ENCODE data around the gene SCAI. TPM values are rescaled to one million over a fixed set of nuclear protein-coding genes. Genes with fewer than 3 reads are reported as not detected.
"Not testable (repeated sequence)": the region's sequence is repeated elsewhere in the genome, so short reads cannot be mapped to it uniquely, and the experiment has no call there.

The SCAI gene
- total RNA-seq, 1 experiment from 2014 or later: 15.5 TPM

DNA sequence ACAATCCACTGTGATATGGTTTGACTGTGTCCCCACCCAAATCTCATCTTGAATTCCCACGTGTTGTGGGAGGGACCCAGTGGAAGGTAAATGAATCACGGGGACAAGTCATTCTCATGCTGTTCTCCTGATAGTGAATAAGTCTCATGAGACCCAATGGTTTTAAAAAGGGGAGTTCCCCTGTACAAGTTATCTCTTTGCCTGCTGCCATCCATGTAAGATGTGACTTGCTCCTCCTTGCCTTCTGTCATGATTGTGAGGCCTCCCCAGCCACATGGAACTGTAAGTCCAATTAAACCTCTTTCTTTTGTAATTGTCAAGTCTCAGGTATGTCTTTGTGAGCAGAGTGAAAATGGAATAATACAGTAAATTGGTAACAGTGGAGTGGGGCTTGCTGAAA lies 62.5 kb downstream of the SCAI start:
- no CpG with 5 or more reads among the region's 2 CpGs for WGBS (ENCODE audit: extremely low coverage, insufficient read length, low lambda C conversion rate)
- H4K5ac ChIP-seq (ENCODE audit: insufficient read length, low read depth, low read length); H3K56ac ChIP-seq (ENCODE audit: insufficient read length, low read depth, low read length); H3K4ac ChIP-seq (ENCODE audit: low read depth, low read length); H3K27ac Mint-ChIP-seq; H3K27ac ChIP-seq (ENCODE audit: insufficient read length, low read depth, low read length); H2BK120ac ChIP-seq (ENCODE audit: low read depth, low read length, poor library complexity, severe bottlenecking); H3K9ac ChIP-seq (ENCODE audit: extremely low read depth, insufficient read length, low read length); H3K23me2 ChIP-seq (ENCODE audit: insufficient read length, low read depth, low read length, poor library complexity, severe bottlenecking); H3K23ac ChIP-seq (ENCODE audit: insufficient read length, low read depth, low read length); H3K4me2 ChIP-seq (ENCODE audit: insufficient read depth, insufficient read length, low read length); H4K8ac ChIP-seq (replicated peaks; ENCODE audit: insufficient read length, low read depth, low read length); H2AFZ ChIP-seq (ENCODE audit: low read length); H3K79me1 ChIP-seq (ENCODE audit: insufficient read depth, low read depth, low read length, poor library complexity, severe bottlenecking); H4K91ac ChIP-seq (ENCODE audit: insufficient read length, low read depth, low read length); H4K20me1 ChIP-seq (ENCODE audit: control insufficient read depth, insufficient read depth, insufficient read length); H3T11ph ChIP-seq (ENCODE audit: low read length); DNase-seq; H3K14ac ChIP-seq (ENCODE audit: insufficient read depth, low read length); H3K27me3 ChIP-seq (ENCODE audit: insufficient read depth, low read length); H3K4me1 Mint-ChIP-seq; H3K18ac ChIP-seq (ENCODE audit: insufficient read length, low read depth, low read length); H3K4me1 ChIP-seq (ENCODE audit: insufficient read depth, low read length); H3K4me3 Mint-ChIP-seq; H2AK5ac ChIP-seq (ENCODE audit: insufficient read length, low read length); H2BK15ac ChIP-seq (ENCODE audit: low read depth, low read length); H3K79me2 ChIP-seq (ENCODE audit: insufficient read depth, low read length); H2BK5ac ChIP-seq (ENCODE audit: insufficient read length, low read length); H2BK20ac ChIP-seq (ENCODE audit: low read depth, low read length, poor library complexity, severe bottlenecking); H3K27me3 Mint-ChIP-seq (ENCODE audit: low read depth); H2BK12ac ChIP-seq (ENCODE audit: insufficient read length, low read depth, low read length): not testable (repeated sequence)
- peaks cover 14% of the 10 kb centered on the region for H3K9me3 ChIP-seq (ENCODE audit: control insufficient read depth, low read depth, low read length)
- Mint-ChIP-seq H3K9me3 (peaks cover 28 to 33% of the 10 kb centered on the region in 2 experiments), H3K36me3 (ENCODE audit: insufficient read depth in 1 of 3, low read depth in 3 of 3) (peaks cover 31 to 43% (median 36%) of the 10 kb centered on the region in 3 experiments)

Measured in H9 (cell line).